Stimulated activated CD8-positive, alpha-beta memory T cell treated with anti-CD3 and anti-CD28 coated beads, Interleukin-12 subunit alpha, Interleukin-12 subunit beta, amount 100 ng/mL, for 24 hours (primary cell): ENCODE results near the gene SUV39H2.
"Not testable (repeated sequence)": the region's sequence is repeated elsewhere in the genome, so short reads cannot be mapped to it uniquely, and the experiment has no call there.

Experiments used
- DNase-seq: peaks from one replicate; pipeline ENCODE4 v3.0.0-alpha.2; 2020; ENCODE audit errors: extremely low read depth

The SUV39H2 gene

DNA sequence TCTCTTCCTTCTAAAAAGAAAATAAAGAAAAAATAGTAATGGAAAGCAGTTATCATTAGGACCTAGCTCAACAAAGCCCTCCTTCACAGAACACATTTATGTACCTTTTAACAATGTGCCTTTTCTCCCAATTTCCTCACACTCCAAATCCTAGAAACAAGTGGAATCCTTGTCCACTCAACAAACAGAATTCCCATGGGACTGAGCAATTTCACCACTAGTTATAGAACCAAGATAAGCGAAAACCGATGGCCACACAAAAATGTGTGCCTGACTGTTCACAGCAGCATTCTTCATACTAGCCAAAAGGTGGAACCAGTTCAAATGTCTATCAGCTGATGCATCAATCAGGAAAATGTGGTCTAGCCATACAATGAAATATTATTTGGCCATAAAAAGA is 57.9 kb downstream of the SUV39H2 start:
- no peak for DNase-seq

DNA sequence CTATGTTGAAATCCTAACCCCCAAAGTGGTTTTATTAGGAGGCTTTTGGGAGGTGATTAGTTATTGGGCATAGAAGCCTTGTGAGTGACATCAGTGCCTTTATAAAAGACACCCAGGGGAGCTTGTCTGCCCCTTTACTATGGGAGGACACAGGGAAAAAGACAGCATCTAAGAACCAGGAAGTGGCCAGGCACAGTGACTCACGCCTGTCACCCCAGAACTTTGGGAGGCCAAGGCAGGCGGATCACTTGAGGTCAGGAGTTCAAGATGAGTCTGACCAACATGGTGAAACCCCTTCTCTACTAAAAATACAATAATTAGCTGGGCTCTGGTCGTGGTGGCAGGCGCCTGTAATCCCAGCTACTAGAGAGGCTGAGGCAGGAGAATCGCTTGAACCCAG is 60.3 kb downstream of the SUV39H2 start:
- DNase-seq = not testable (repeated sequence)

DNA sequence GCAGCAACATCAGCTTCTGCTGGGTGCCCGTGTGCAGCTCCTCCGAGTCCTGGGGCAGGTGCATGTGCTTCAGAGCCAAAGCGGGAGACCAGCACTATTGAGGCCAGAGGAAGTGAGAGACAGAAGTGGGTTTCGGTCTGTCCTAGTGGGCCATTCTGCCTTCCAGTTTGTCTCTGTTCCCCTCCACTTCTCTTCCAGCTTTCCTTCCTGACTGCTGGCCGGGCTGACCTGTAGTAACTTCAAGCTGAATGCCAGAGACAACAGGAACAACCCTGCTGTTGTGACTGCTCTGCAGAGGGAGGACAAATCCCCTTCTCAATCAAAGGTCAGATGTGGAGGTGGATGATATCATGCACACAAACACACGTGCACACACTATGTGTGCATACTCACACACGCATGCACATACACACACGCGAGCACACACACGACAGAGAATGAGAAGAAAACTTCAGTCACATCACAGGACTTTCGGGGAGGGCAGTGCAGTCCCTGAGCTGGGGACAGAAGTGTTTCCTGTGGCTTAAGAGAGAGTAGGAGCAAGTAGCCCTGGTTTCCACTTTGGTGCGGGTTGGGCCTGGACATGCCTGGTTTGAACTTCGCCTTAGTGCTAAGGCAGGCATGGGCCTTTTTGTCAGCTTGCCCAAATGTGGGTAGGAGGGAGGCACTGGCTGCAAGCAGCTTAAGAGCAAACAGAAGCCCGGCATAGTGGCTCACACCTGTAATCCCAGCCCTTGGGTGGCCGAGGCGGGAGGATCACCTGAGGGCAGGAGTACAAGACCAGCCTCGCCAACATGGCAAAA is 63.7 kb downstream of the SUV39H2 start:
- not testable (repeated sequence) for DNase-seq

DNA sequence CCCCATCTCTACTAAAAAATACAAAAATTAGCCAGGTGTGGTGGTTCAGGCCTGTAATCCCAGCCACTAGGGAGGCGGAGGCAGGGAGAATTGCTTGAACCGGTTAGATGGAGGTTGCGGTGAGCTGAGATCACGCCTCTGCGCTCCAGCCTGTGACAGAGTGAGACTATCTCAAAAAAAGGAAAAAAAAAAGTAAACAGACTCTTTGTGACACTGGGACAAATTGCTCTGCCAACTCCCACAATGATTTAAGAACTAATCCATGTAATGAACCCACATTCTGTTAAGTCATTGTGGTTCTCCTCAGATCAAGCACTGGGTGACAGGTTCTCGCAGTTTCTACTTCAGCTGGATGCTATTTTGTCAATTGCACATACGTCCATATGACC is 64.3 kb downstream of the SUV39H2 start:
- DNase-seq = not testable (repeated sequence)

DNA sequence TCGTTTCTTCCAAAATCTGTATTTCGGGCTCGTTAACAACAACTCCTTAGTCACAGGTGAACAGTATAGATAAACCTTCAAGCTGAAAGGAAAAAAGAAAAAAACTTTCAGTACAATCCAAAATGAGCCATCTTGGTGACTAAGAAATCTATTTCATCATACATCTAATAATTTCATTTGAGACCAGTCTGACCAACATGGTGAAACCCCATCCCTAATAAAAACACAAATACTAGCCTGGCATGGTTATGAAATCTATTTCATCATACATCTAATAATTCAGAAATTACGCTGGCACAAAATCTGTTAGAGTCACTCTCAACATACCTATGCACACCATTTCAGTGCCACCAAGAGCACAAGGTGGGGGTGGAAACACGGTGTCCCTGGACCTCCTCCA is 66.4 kb downstream of the SUV39H2 start:
- DNase-seq = no peak

DNA sequence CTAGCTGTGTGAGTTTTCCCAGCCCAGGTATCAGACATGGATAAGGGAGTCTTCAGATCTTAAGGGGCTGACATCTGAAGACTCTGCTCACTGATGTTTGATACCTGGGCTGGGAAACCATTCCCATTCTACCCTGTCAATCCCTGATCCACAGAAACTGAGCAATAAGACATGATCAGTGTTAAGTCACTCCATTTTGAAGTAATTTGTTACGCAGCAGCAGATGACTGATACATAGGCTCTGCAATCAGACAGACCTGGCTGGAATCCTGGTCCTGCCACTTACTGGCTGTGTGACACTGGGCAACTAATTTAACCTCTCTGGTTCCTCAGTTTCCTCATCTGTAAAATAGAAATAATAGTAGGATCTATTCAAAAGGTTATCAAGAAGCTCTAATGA is 68.6 kb downstream of the SUV39H2 start:
- DNase-seq = no peak

DNA sequence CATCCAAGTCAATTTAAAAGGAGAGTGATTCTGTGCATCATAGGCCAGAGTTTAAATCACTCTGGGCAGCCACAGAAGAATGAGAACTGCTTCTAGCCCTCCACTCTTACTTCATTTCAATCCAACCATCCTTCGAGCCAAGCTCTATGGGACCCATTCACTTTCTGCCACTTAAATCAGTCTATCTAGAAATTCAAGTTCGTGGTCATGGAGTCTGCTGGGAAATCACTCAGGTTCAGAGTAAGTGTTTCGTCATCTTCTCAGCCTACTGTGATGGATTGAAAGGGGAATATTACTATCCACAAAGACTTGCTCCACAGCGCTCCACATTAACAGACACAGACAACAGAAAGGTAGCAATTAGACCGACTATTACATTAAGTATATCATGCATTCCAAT is 70.6 kb downstream of the SUV39H2 start:
- no peak for DNase-seq

DNA sequence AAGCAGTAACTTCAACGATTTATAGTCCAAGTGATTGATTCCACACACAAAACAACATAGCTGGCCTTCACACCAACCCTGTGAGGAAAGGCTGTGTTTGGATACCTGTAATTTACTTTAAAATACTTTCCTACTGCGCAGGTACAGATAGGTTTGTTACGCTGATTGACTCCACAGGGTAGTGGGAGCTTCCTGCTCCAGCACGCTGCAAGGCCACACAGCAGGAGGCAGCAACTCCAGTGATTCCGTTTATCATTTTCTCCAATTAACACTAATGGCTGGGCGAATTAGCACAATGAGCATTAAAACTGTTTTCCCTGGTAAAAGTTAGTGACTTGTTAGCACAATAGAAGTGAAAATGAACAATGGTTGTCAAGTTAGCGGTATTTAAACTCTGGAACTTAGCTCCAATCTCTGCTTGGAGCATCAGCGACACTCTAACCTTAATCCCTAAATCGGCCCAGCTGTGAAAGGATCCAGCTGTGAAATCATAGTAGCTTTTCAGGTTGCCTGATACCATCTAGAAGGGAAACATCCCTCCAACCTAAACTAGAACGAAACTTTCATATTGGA is 74.3 kb downstream of the SUV39H2 start:
- DNase-seq = no peak

DNA sequence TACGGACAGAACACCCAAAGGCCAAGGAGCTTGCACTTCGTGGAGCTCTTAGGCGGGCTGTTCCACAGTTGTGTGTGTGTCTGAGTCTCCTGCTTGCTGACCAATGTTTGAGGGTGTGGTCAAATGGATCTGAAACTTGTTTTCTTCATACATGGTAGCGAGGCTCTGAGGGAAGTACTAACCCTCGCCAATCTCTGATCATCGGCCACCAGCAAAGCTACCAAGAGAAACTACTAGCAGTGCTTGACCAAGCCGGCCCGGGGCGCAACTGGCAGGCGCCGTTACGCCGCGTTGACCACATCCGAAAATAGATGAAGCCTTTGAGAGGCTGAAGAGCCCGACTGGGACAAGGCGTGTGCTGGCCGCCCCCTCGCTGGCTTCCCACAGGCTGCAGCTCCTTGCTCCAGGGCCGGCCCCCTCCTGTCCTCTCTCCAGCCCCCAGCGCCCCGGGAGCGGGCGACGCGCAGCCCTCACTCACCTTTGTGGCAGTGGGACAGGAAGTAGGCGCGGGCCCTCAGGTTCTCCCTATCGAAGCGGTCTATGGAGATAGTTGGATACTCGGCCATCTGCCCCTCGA is 74.8 kb downstream of the SUV39H2 start:
- DNase-seq = no peak
